Naive B cell (primary cell): ENCODE data around the gene SDC3. TPM values are rescaled to one million over a fixed set of nuclear protein-coding genes. Genes with fewer than 3 reads are reported as not detected.

Source experiments
- ATAC-seq, 2 donors: fragments of 150-1000 bp; cut with Tn5 transposase; 2 replicates each; pipeline ENCODE4 v1.10.0; 2021; ENCODE audit warnings: low read depth in 2 of 2, mild to moderate bottlenecking in 2 of 2, moderate library complexity in 2 of 2
- DNase-seq: peaks from one replicate; pipeline ENCODE4 v3.0.0; 2022
- H3K27ac Mint-ChIP-seq, 6 donors: one replicate each; pipeline ENCODE4 v1.8.0; 2020 to 2022; ENCODE audit warnings: mild to moderate bottlenecking in 6 of 6, mixed read lengths in 6 of 6, moderate library complexity in 5 of 6, inconsistent platforms in 2 of 6
- H3K27me3 Mint-ChIP-seq, 3 donors: one replicate each; pipeline ENCODE4 v1.8.0; 2021 to 2022; ENCODE audit warnings: mixed read lengths in 3 of 3, mild to moderate bottlenecking in 1 of 3
- H3K36me3 Mint-ChIP-seq, 2 donors: one replicate each; pipeline ENCODE4 v1.8.0; 2020 to 2022; ENCODE audit warnings: mixed read lengths in 2 of 2, inconsistent platforms in 1 of 2, mild to moderate bottlenecking in 1 of 2
- H3K4me1 Mint-ChIP-seq, 3 donors: one replicate each; pipeline ENCODE4 v1.8.0; 2020 to 2022; ENCODE audit warnings: mixed read lengths in 3 of 3, inconsistent platforms in 1 of 3, mild to moderate bottlenecking in 1 of 3, moderate library complexity in 1 of 3
- H3K4me3 Mint-ChIP-seq, 8 donors: one replicate each; pipeline ENCODE4 v1.8.0; 2020 to 2022; ENCODE audit warnings: mild to moderate bottlenecking in 8 of 8, mixed read lengths in 8 of 8, moderate library complexity in 8 of 8, inconsistent platforms in 2 of 8
- H3K9me3 Mint-ChIP-seq, 7 donors: one replicate each; pipeline ENCODE4 v1.8.0; 2020 to 2022; ENCODE audit warnings: mixed read lengths in 7 of 7, mild to moderate bottlenecking in 5 of 7, inconsistent platforms in 2 of 7, moderate library complexity in 1 of 7
- polyA plus RNA-seq, 6 donors: library from polyadenylated mRNA; unstranded; fragments of 300-500 nt; fragmentation: Illumina TruSeq; gene quantifications; one replicate each; pipeline ENCODE4 v1.2.3, GENCODE V29; 2021; ENCODE audit warnings: low read depth in 6 of 6

SDC3 gene
- polyA plus RNA-seq, 6 donors from 2014 or later, result 0.04 TPM; not detected in 5

GRCh38 chr1:30888975-30889374 lies 19.6 kb downstream of the SDC3 start:
- ATAC-seq (no peak), DNase-seq (no peak)
- Mint-ChIP-seq H3K36me3 (no peaks in the 10 kb centered on the region), H3K27ac (peak overlapping the region in 2 of 6 donors; percentile 29 to 42), H3K4me3 (no peak overlapping the region), H3K4me1 (peaks cover 10 to 16% (median 11%) of the 10 kb centered on the region in 3 donors), H3K9me3 (no peaks in the 10 kb centered on the region), H3K27me3 (peaks cover 15 to 81% (median 37%) of the 10 kb centered on the region in 3 donors)

- peaks cover 16 to 75% (median 32%) of the 10 kb centered on the region in 3 donors for H3K27me3 Mint-ChIP-seq
- no peak overlapping the region for H3K4me3 Mint-ChIP-seq
- ATAC-seq (no peak), DNase-seq (no peak)
- no peaks in the 10 kb centered on the region for H3K36me3 Mint-ChIP-seq
- peaks cover 9 to 16% (median 10%) of the 10 kb centered on the region in 3 donors for H3K4me1 Mint-ChIP-seq
- no peak overlapping the region for H3K27ac Mint-ChIP-seq
- no peaks in the 10 kb centered on the region for H3K9me3 Mint-ChIP-seq
Observed at GRCh38 chr1:30888391-30888790, 20.2 kb downstream of the SDC3 start.

- no peak for ATAC-seq
- no peaks in the 10 kb centered on the region for H3K9me3 Mint-ChIP-seq
- H3K27me3 Mint-ChIP-seq, result peaks cover 21 to 73% (median 35%) of the 10 kb centered on the region in 3 donors
- peaks cover 9 to 16% (median 10%) of the 10 kb centered on the region in 3 donors for H3K4me1 Mint-ChIP-seq
- H3K27ac Mint-ChIP-seq, result no peak overlapping the region
- peak overlapping the region in 1 of 8 donors; percentile 45 for H3K4me3 Mint-ChIP-seq
- DNase-seq, result no peak
- no peaks in the 10 kb centered on the region for H3K36me3 Mint-ChIP-seq
Observed at GRCh38 chr1:30887485-30888315, 20.9 kb downstream of the SDC3 start.

GRCh38 chr1:30886710-30887428 lies 21.7 kb downstream of the SDC3 start:
- Mint-ChIP-seq H3K4me3 (peak overlapping the region in 1 of 8 donors; percentile 45), H3K4me1 (peaks cover 8 to 14% (median 11%) of the 10 kb centered on the region in 3 donors), H3K27me3 (peaks cover 22 to 74% (median 43%) of the 10 kb centered on the region in 3 donors), H3K27ac (no peak overlapping the region), H3K9me3 (peaks cover 0 to under 1% (median 0%) of the 10 kb centered on the region in 7 donors), H3K36me3 (no peaks in the 10 kb centered on the region)
- ATAC-seq, result no peak
- no peak for DNase-seq

GRCh38 chr1:30885570-30886522 lies 22.7 kb downstream of the SDC3 start:
- DNase-seq (no peak), ATAC-seq (no peak)
- H3K27ac Mint-ChIP-seq, result peak overlapping the region in 1 of 6 donors; percentile 3

GRCh38 chr1:30884723-30885122 lies 23.8 kb downstream of the SDC3 start:
- Mint-ChIP-seq H3K36me3 (no peaks in the 10 kb centered on the region), H3K9me3 (peaks cover 0 to 2% (median 0%) of the 10 kb centered on the region in 7 donors), H3K4me3 (no peak overlapping the region), H3K4me1 (peaks cover 18 to 22% (median 21%) of the 10 kb centered on the region in 3 donors), H3K27ac (no peak overlapping the region), H3K27me3 (peaks cover 23 to 78% (median 63%) of the 10 kb centered on the region in 3 donors)
- no peak for ATAC-seq
- no peak for DNase-seq

More at GRCh38 chr1:30885570-30886522, 22.7 kb downstream of the SDC3 start:
- Mint-ChIP-seq H3K4me1 (peaks cover 13 to 19% (median 14%) of the 10 kb centered on the region in 3 donors), H3K9me3 (peaks cover 0 to 2% (median 0%) of the 10 kb centered on the region in 7 donors), H3K4me3 (no peak overlapping the region), H3K36me3 (no peaks in the 10 kb centered on the region), H3K27me3 (peaks cover 27 to 72% (median 52%) of the 10 kb centered on the region in 3 donors)

- peaks cover 0 to 2% (median 0%) of the 10 kb centered on the region in 7 donors for H3K9me3 Mint-ChIP-seq
- H3K27me3 Mint-ChIP-seq, result peaks cover 34 to 80% (median 64%) of the 10 kb centered on the region in 3 donors
- peaks cover 18 to 25% (median 22%) of the 10 kb centered on the region in 3 donors for H3K4me1 Mint-ChIP-seq
- DNase-seq, result no peak
- H3K27ac Mint-ChIP-seq, result peak overlapping the region in 1 of 6 donors; percentile 6
- no peaks in the 10 kb centered on the region for H3K36me3 Mint-ChIP-seq
- no peak for ATAC-seq
- no peak overlapping the region for H3K4me3 Mint-ChIP-seq
Observed at GRCh38 chr1:30883389-30884172, 25.0 kb downstream of the SDC3 start.

- Mint-ChIP-seq H3K36me3 (no peaks in the 10 kb centered on the region), H3K9me3 (peaks cover 0 to 2% (median 0%) of the 10 kb centered on the region in 7 donors), H3K27me3 (peaks cover 40 to 80% (median 71%) of the 10 kb centered on the region in 3 donors), H3K27ac (peak overlapping the region in 3 of 6 donors; percentile 51 to 77 (median 60)), H3K4me1 (peaks cover 18 to 25% (median 22%) of the 10 kb centered on the region in 3 donors), H3K4me3 (no peak overlapping the region)
- ATAC-seq (no peak), DNase-seq (no peak)
Observed at GRCh38 chr1:30882678-30883388, 25.7 kb downstream of the SDC3 start.

GRCh38 chr1:30881319-30882181 lies 27.0 kb downstream of the SDC3 start:
- Mint-ChIP-seq H3K9me3 (peaks cover 0 to 2% (median 0%) of the 10 kb centered on the region in 7 donors), H3K4me1 (peaks cover 18 to 25% (median 22%) of the 10 kb centered on the region in 3 donors), H3K4me3 (peak overlapping the region in 5 of 8 donors; percentile 12 to 79 (median 58)), H3K27me3 (peaks cover 46 to 83% (median 82%) of the 10 kb centered on the region in 3 donors), H3K36me3 (no peaks in the 10 kb centered on the region), H3K27ac (peak overlapping the region in 4 of 6 donors; percentile 77 to 94 (median 80))
- ATAC-seq (peak; percentile 83 to 84), DNase-seq (peak; percentile 60)

GRCh38 chr1:30880678-30881318 lies 27.8 kb downstream of the SDC3 start:
- peaks cover 16 to 22% (median 18%) of the 10 kb centered on the region in 3 donors for H3K4me1 Mint-ChIP-seq
- H3K4me3 Mint-ChIP-seq, result peak overlapping the region in 5 of 8 donors; percentile 12 to 67 (median 38)
- H3K9me3 Mint-ChIP-seq, result peaks cover 0 to 2% (median 0%) of the 10 kb centered on the region in 7 donors
- DNase-seq (no peak), ATAC-seq (no peak)
- peak overlapping the region; percentile 61 to 94 (median 77) for H3K27ac Mint-ChIP-seq
- peaks cover 0 to 1% of the 10 kb centered on the region in 2 donors for H3K36me3 Mint-ChIP-seq
- H3K27me3 Mint-ChIP-seq, result peaks cover 45 to 83% (median 82%) of the 10 kb centered on the region in 3 donors
